Activated CD8-positive, alpha-beta memory T cell treated with anti-CD3 and anti-CD28 coated beads for 1 hour (primary cell): ENCODE results near the gene TJP3.

Experiments
- DNase-seq, 2 donors: peaks; one replicate each; pipeline ENCODE4 v3.0.0-alpha.2; 2020; ENCODE audit warnings: low read depth in 1 of 2; ENCODE audit errors: extremely low read depth in 1 of 2

Gene TJP3

DNA sequence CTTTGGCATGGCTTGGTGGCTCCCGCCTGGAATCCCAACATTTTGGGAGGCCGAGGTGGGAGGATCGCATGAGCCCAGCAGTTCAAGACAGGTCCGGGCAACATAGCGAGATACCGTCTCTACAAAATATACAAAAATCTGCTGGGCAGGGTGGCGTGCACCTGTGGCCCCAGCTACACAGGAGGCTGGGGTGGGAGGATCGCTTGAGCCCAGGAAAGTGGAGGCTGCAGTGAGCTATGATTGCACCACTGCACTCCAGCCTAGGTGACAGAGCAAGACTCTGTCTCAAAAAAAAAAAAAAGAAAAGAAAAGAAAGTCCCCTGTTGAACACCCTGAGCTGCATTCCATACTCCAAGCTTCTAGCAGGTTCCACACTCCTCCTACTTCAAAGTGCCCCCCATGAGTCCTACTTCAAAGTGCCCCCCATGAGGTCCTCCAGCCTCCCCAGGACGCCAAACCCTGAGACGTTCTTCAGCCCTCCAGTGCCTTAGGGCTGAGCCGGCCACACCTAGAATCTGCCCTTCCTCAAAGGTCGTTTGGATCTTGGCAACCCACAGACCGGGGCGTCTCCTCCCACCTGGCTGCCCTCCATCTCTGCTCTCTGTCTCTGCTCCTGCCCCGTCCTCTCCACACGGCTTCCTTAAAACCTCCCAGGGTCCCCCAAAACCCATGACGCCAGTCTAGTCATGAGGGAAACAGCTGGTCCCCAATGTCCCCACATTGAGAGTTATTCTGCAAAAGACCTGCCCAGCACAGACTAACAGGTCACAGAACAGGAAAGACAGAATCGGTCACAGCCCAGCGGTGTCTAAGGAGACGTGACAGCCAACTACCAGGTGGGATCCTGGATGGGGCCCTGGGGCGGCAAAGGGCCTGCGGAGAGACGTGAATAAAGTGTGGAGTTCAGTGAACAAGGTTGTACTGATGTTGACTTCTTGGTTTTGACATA is 4.8 kb downstream of the TJP3 start:
- DNase-seq: no peak

- DNase-seq: no peak
Measured at GRCh38 chr19:3716147-3716668, 8.0 kb downstream of the TJP3 start.

- DNase-seq: no peak
Measured at GRCh38 chr19:3719868-3720267, 11.7 kb downstream of the TJP3 start.

- DNase-seq: no peak
Measured at GRCh38 chr19:3720349-3720917, 12.2 kb downstream of the TJP3 start.

- DNase-seq: peak; percentile 51 to 75
Measured at GRCh38 chr19:3721131-3721886, 13.1 kb downstream of the TJP3 start.

GRCh38 chr19:3721887-3722442 is 13.8 kb downstream of the TJP3 start:
- DNase-seq: no peak

DNA sequence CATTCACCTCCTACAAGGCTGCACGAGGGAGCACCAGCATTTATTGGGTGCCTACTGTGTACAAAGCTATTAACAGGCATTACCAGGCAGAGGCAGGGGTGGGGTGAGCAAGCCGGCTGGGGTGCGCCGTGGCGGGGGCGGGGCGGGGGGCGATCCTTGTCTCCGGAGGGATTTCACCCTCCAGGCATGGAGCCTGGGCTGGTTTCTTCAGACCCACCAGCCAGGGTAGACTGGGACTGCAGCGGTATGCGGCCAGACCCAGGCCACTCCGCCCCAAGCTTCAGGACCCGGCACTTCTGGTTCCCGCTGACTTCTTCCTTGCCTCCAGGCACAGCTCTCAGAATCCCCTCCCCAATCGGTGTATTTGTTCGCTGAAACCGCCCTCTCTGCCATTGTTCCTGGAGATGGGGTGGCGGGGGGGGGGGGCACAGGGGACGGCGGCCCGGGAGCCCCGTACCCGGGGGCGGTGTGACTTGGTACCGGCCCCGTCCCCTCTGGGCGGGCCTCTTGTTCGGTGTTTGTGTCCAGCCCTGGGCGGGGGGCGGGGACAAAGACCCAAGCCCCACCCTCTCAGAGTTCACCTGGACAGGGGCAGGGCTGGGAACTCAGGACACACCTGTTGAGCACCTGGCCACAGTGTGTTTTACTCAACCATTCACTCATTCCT is 14.4 kb downstream of the TJP3 start:
- no peak for DNase-seq

DNA sequence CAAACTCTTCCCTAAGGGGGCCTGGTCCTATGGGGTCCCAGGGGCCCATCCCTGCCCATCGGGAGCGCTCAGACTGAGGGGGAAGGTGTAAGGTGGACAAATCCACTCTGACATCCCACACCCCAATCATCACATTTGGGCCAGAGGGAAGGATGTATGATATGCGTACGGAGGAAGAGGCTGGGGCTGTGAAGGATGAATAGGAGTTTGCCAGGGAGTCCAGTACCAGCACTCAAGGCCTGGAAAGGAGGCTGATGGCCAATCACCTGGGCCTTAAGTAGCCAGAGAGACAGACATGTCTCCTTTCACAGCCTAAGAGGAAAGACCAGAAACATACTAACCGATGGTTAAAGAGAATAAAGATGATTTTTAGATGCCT is 14.9 kb downstream of the TJP3 start:
- no peak for DNase-seq

GRCh38 chr19:3723883-3724282 is 15.7 kb downstream of the TJP3 start:
- no peak for DNase-seq

- no peak for DNase-seq
Measured at GRCh38 chr19:3725121-3725520, 16.9 kb downstream of the TJP3 start.

DNA sequence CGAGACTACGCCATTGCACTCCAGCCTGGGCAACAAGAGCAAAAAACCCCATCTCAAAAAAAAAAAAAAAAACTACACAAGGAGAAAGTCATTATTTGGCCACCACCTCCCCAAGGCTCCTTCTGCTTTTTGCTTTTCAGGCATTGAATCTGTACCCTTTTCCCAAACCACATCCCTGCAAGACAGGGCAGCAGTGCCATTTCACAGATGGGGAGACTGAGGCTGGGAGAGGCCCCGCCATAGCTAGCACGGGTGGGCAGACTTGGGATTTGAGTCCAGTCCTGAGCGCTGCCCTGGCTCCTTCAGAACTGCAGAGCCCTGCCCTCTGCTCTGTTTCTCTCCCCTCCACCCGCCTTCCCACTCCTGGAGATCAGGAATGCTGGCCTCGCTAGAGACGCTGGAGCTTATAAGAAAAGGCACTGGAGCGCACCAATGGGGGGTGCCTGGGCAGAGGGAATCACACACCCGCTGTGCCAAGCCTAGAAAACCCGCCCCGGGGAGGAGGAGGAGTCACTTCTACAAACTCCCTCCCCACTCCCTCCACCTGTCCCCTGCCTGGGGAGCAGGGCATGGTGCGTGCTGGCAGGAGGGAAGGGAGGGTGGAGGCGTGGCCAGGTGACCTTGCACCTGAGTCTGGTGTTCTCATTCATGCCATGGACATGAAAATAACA is 17.6 kb downstream of the TJP3 start:
- DNase-seq: no peak

GRCh38 chr19:3730457-3730958 is 22.3 kb downstream of the TJP3 start:
- DNase-seq: no peak

- DNase-seq: no peak
Measured at GRCh38 chr19:3732108-3732507, 23.9 kb downstream of the TJP3 start.

DNA sequence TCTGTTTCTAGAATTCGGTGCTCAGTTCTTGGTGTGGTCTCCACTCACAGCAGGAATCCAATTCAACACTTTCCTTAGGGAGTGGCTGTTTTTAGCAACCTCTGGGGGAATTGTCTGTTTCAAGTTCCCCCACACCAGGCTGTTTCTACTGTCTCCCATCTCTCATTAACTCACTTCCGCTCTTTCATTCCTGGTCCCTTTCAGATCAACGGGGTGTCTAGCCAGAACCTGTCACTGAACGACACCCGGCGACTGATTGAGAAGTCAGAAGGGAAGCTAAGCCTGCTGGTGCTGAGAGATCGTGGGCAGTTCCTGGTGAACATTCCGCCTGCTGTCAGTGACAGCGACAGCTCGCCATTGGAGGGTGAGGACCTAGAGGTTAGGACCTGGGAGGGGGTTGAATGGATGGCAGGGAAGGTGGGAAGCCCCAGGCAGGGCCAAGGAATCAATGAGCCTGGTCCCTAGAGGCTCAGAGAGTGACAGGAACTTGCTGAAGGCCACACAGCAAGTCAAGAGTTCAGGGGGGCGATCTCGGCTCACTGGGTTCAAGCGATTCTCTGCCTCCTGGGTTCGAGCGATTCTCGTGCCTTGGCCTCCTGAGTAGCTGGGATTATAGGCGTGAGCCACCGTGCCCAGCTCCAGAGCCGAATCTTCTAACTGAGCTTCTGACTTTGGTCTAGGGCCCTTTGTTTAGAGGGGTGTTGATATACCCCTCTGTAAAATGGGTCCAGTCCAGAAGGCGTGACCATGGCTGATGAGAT is 25.5 kb downstream of the TJP3 start:
- no peak for DNase-seq

DNA sequence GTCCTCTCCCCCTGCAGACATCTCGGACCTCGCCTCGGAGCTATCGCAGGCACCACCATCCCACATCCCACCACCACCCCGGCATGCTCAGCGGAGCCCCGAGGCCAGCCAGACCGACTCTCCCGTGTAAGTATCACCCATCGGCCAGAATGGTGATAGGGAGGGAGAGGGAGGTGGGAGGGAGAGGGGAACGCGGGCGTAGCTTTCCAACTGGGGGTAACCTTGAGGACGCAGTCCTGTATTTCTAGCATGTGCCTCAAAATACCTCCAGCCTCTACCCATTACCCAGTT is 26.1 kb downstream of the TJP3 start:
- no peak for DNase-seq

DNA sequence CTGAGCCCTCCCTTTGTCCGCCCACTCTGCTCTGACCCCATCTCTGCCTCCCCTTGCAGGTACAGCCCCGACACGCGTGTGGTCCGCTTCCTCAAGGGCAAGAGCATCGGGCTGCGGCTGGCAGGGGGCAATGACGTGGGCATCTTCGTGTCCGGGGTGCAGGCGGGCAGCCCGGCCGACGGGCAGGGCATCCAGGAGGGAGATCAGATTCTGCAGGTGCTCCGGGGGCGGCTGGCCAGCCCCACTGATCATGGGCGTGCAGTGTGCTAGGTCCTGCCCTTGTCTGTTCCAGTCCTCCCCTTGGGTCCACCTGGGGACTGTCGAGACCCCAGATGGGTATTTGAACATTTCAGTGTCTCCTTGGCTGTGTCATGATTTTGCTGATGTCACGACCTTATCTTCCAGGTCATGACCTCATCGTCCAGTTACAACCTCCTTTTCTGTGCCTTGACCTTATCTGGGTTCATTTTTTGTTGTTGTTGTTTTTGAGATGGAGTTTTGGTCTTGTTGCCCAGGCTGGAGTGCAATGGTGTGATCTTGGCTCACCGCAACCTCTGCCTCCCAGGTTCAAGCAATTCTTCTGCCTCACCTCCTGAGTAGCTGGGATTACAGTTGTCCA is 28.0 kb downstream of the TJP3 start:
- no peak for DNase-seq

DNA sequence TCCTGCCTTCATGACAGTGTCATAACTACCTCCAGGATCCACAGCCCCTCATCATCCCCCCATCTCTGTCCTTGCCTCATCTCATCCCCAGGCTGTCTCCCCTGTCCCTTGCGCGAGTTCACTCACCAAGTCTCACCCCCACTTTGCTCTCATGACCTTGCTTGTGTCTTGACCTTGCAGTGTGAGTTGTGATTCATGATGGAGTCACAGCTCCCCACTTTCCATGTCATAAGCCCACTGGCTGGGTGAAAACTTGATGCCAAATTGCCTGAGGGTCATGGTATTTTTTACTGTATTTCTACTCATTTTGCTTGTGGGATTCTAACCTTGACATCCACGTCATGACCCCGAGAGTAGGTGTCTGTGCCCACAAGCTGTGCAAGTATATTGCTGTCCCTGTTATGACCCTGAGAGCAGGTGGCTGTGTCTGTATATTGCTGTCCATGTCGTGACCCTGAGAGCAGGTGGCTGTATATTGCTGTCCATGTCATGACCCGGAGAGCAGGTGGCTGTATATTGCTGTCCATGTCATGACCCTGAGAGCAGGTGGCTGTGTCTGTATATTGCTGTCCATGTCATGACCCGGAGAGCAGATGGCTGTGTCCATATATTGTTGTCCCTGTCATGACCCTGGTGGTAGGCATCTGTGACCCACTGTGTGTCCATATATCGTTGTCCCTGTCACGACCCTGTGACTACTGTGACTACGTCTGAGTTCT is 29.5 kb downstream of the TJP3 start:
- no peak for DNase-seq

DNA sequence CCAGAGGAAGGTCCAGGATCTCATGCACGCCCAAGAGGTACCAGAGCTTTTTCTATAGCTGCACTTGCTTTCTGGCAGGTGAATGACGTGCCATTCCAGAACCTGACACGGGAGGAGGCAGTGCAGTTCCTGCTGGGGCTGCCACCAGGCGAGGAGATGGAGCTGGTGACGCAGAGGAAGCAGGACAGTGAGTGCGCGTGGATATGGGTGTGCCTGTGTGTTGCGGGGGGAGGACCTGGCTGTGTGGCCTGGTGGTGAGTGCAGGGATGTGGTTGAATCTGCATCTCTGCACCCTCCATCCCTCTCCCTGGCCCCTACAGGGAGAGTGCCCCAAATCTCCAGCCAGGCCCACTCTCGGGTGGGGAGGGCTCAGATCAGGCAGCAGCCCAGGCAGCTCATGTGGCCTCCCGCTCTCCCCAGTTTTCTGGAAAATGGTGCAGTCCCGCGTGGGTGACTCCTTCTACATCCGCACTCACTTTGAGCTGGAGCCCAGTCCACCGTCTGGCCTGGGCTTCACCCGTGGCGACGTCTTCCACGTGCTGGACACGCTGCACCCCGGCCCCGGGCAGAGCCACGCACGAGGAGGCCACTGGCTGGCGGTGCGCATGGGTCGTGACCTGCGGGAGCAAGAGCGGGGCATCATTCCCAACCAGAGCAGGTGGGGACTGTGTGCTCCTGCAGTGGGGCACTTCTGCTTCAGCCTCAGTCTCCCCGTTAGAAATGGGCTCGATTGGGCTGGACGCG is 30.5 kb downstream of the TJP3 start:
- no peak for DNase-seq
